Neural cell (in vitro differentiated cells): Measurements from ENCODE around the gene TLCD3A. TPM values are rescaled to one million over a fixed set of nuclear protein-coding genes. Genes with fewer than 3 reads are reported as not detected.
A peak's percentile ranks its signal among the peaks of the same experiment; 100 is the strongest.

Source experiments
- H2AFZ ChIP-seq: fragments of 200-600, 300-800 bp; sonication (generic), shearing (Covaris generic); 2 replicates; pipeline ENCODE4 v1.6.0; 2014; ENCODE audit warnings: low read depth, mild to moderate bottlenecking, antibody characterized with exemption, low read length, moderate library complexity
- H3F3A ChIP-seq: fragments of 200-600 bp; shearing (Covaris generic); 2 replicates; pipeline ENCODE4 v1.6.1; 2016; ENCODE audit warnings: mild to moderate bottlenecking, moderate library complexity, mixed read lengths, antibody characterized with exemption, low read length; ENCODE audit not compliant: insufficient read depth, poor library complexity, severe bottlenecking
- H3K27ac ChIP-seq: fragments of 200-600, 300-800 bp; sonication (generic), shearing (Covaris generic); 2 replicates; pipeline ENCODE4 v1.5.1; 2014; ENCODE audit warnings: mild to moderate bottlenecking, low read length, moderate library complexity
- H3K27me3 ChIP-seq: fragments of 300-800, 200-600 bp; sonication (generic), shearing (Covaris generic); 2 replicates; pipeline ENCODE4 v1.6.0; 2014; ENCODE audit warnings: mild to moderate bottlenecking, low read depth, low read length, moderate library complexity; ENCODE audit not compliant: insufficient read depth
- H3K36me3 ChIP-seq: fragments of 300-800, 200-600 bp; sonication (generic), shearing (Covaris generic); 2 replicates; pipeline ENCODE4 v1.5.1; 2014; ENCODE audit warnings: mild to moderate bottlenecking, antibody characterized with exemption, low read length, moderate library complexity; ENCODE audit not compliant: insufficient read depth
- H3K4me2 ChIP-seq: fragments of 300-800, 200-600 bp; sonication (generic), shearing (Covaris generic); 2 replicates; pipeline ENCODE4 v1.6.0; 2014; ENCODE audit warnings: mild to moderate bottlenecking, low read length
- H3K4me3 ChIP-seq: fragments of 300-800, 200-600 bp; sonication (generic), shearing (Covaris generic); 2 replicates; pipeline ENCODE4 v1.5.1; 2014; ENCODE audit warnings: mild to moderate bottlenecking, low read length, moderate library complexity
- H3K79me2 ChIP-seq: fragments of 200-600 bp; shearing (Covaris generic); replicated peaks from 2 replicates; pipeline ENCODE4 v1.6.0; 2014; ENCODE audit warnings: mild to moderate bottlenecking, low read length, moderate library complexity; ENCODE audit not compliant: insufficient read depth
- H3K9ac ChIP-seq: fragments of 300-800, 200-600 bp; sonication (generic), shearing (Covaris generic); 2 replicates; pipeline ENCODE4 v1.6.1; 2016; ENCODE audit warnings: mild to moderate bottlenecking, low read length, mixed read lengths
- H3K9me2 ChIP-seq: fragments of 200-600 bp; shearing (Covaris generic); 2 replicates; pipeline ENCODE4 v1.6.1; 2016; ENCODE audit warnings: mild to moderate bottlenecking, low read length, mixed read lengths; ENCODE audit not compliant: insufficient read depth
- H3K9me3 ChIP-seq: fragments of 200-600, 300-800 bp; sonication (generic), shearing (Covaris generic); 2 replicates; pipeline ENCODE4 v1.6.1; 2016; ENCODE audit warnings: mild to moderate bottlenecking, mixed run types, low read length, moderate library complexity, mixed read lengths
- H4K20me1 ChIP-seq: fragments of 200-600 bp; shearing (Covaris generic); 2 replicates; pipeline ENCODE4 v1.6.1; 2016; ENCODE audit warnings: mild to moderate bottlenecking, mixed run types; ENCODE audit not compliant: insufficient read depth
- CTCF ChIP-seq: fragments of 450-650 bp; IDR thresholded peaks from 2 replicates; pipeline ENCODE4 v1.5.1; 2014; ENCODE audit warnings: antibody characterized with exemption, mild to moderate bottlenecking, moderate library complexity; ENCODE audit not compliant: poor library complexity, severe bottlenecking
- EP300 ChIP-seq: fragments of 450-650 bp; conservative IDR thresholded peaks from 2 replicates; pipeline ENCODE4 v1.6.1; 2014; ENCODE audit warnings: antibody characterized with exemption, mild to moderate bottlenecking, moderate library complexity; ENCODE audit not compliant: poor library complexity, severe bottlenecking
- EZH2 ChIP-seq: fragments of 200-600, 300-800 bp; shearing (Covaris generic), sonication (generic); IDR thresholded peaks from 2 replicates; pipeline ENCODE4 v1.6.1; 2014; ENCODE audit warnings: antibody characterized with exemption, low read length, borderline replicate concordance, mild to moderate bottlenecking; ENCODE audit not compliant: insufficient read depth, poor library complexity, severe bottlenecking
- MXI1 ChIP-seq: fragments of 450-650 bp; conservative IDR thresholded peaks from 2 replicates; pipeline ENCODE4 v1.6.1; 2014; ENCODE audit warnings: antibody characterized with exemption, mild to moderate bottlenecking; ENCODE audit not compliant: poor library complexity, severe bottlenecking
- POLR2AphosphoS5 ChIP-seq: IDR thresholded peaks from 2 replicates; pipeline ENCODE4 v1.6.1; 2012
- RAD21 ChIP-seq: fragments of 450-650 bp; conservative IDR thresholded peaks from 2 replicates; pipeline ENCODE4 v1.6.1; 2014; ENCODE audit warnings: antibody characterized with exemption, mild to moderate bottlenecking, moderate library complexity
- REST ChIP-seq: IDR thresholded peaks from 2 replicates; pipeline ENCODE4 v1.6.1; 2012; ENCODE audit warnings: borderline replicate concordance
- SMC3 ChIP-seq: fragments of 450-650 bp; conservative IDR thresholded peaks from 2 replicates; pipeline ENCODE4 v1.6.1; 2014; ENCODE audit warnings: antibody characterized with exemption, mild to moderate bottlenecking, moderate library complexity; ENCODE audit not compliant: poor library complexity
- TAF1 ChIP-seq: IDR thresholded peaks from 2 replicates; pipeline ENCODE4 v1.6.1; 2012; ENCODE audit warnings: low read depth
- polyA plus RNA-seq: library from polyadenylated mRNA; depleted of rRNA; stranded (reverse); fragments of >200 nt; gene quantifications from 2 replicates; pipeline ENCODE4 v1.2.3, GENCODE V29; 2014

TLCD3A gene
- polyA plus RNA-seq, 1 donor from 2014 or later: 17.0 TPM

GRCh38 chr17:718075-718474 is 14.3 kb upstream of the TLCD3A start:
- Histone ChIP-seq H3K9ac (no peak overlapping the region), H3F3A (no peaks in the 10 kb centered on the region), H3K9me2 (no peaks in the 10 kb centered on the region), H4K20me1 (no peaks in the 10 kb centered on the region), H3K79me2 (peaks cover 28% of the 10 kb centered on the region), H2AFZ (no peak overlapping the region), H3K27ac (no peak overlapping the region), H3K36me3 (no peaks in the 10 kb centered on the region), H3K27me3 (no peaks in the 10 kb centered on the region), H3K9me3 (no peaks in the 10 kb centered on the region), H3K4me2 (no peak overlapping the region), H3K4me3 (peak overlapping the region; percentile 25)
- no peak for TF ChIP-seq REST
- no peak for TF ChIP-seq CTCF
- no peak for TF ChIP-seq POLR2AphosphoS5
- no peak for TF ChIP-seq SMC3
- TF ChIP-seq MXI1: no peak
- no peak for TF ChIP-seq TAF1
- no peak for TF ChIP-seq EP300
- no peak for TF ChIP-seq RAD21
- TF ChIP-seq EZH2: no peak

- Histone ChIP-seq H3K36me3 (no peaks in the 10 kb centered on the region), H3K79me2 (peaks cover 9% of the 10 kb centered on the region), H3K4me3 (no peak overlapping the region), H2AFZ (no peak overlapping the region), H3K27ac (no peak overlapping the region), H4K20me1 (no peaks in the 10 kb centered on the region), H3K27me3 (no peaks in the 10 kb centered on the region), H3K9ac (no peak overlapping the region), H3K9me3 (no peaks in the 10 kb centered on the region), H3F3A (no peaks in the 10 kb centered on the region), H3K9me2 (no peaks in the 10 kb centered on the region), H3K4me2 (no peak overlapping the region)
- TF ChIP-seq CTCF: no peak
- no peak for TF ChIP-seq SMC3
- no peak for TF ChIP-seq EZH2
Observed at GRCh38 chr17:720706-721539, 11.5 kb upstream of the TLCD3A start.
